ENCODE measurements around the gene WWOX.

Gene WWOX

GRCh38 chr16:79171931-79172705 is 1072.7 kb downstream of the WWOX start:
- no peak for DNase-seq

GRCh38 chr16:79172976-79173500 is 1073.6 kb downstream of the WWOX start:
- no peak for DNase-seq

- no peak for DNase-seq
These were observed 1074.5 kb downstream of the WWOX start for GRCh38 chr16:79173919-79174318.

GRCh38 chr16:79175286-79176057 is 1076.0 kb downstream of the WWOX start:
- DNase-seq: no peak

GRCh38 chr16:79177018-79177417 is 1077.6 kb downstream of the WWOX start:
- DNase-seq: no peak

GRCh38 chr16:79181419-79181818 is 1082.0 kb downstream of the WWOX start:
- DNase-seq: no peak

- DNase-seq: no peak
These were observed 1083.2 kb downstream of the WWOX start for GRCh38 chr16:79182616-79183015.

GRCh38 chr16:79183571-79183970 is 1084.1 kb downstream of the WWOX start:
- no peak for DNase-seq

- no peak for DNase-seq
These were observed 1085.1 kb downstream of the WWOX start for GRCh38 chr16:79184464-79185030.

GRCh38 chr16:79185711-79186110 is 1086.3 kb downstream of the WWOX start:
- DNase-seq: no peak

- no peak for DNase-seq
These were observed 1086.7 kb downstream of the WWOX start for GRCh38 chr16:79186196-79186595.

GRCh38 chr16:79188115-79188738 is 1088.8 kb downstream of the WWOX start:
- DNase-seq: no peak

GRCh38 chr16:79188739-79189122 is 1089.3 kb downstream of the WWOX start:
- no peak for DNase-seq

GRCh38 chr16:79190542-79190941 is 1091.1 kb downstream of the WWOX start:
- no peak for DNase-seq

- no peak for DNase-seq
These were observed 1092.5 kb downstream of the WWOX start for GRCh38 chr16:79191933-79192332.

GRCh38 chr16:79192904-79193303 is 1093.5 kb downstream of the WWOX start:
- no peak for DNase-seq

- DNase-seq: no peak
These were observed 1094.8 kb downstream of the WWOX start for GRCh38 chr16:79194291-79194690.

GRCh38 chr16:79195938-79196337 is 1096.5 kb downstream of the WWOX start:
- DNase-seq: no peak

GRCh38 chr16:79201436-79201835 is 1102.0 kb downstream of the WWOX start:
- no peak for DNase-seq

GRCh38 chr16:79202977-79203376 is 1103.5 kb downstream of the WWOX start:
- DNase-seq: no peak

- no peak for DNase-seq
These were observed 1105.0 kb downstream of the WWOX start for GRCh38 chr16:79204486-79204885.

GRCh38 chr16:79206889-79207288 is 1107.4 kb downstream of the WWOX start:
- no peak for DNase-seq

GRCh38 chr16:79209308-79209707 is 1109.9 kb downstream of the WWOX start:
- no peak for DNase-seq
